IPS-18a (cell line): Measurements from ENCODE around the gene SERPINA5.

Experiments
- H3K27ac ChIP-seq: one replicate; pipeline ENCODE4 v1.5.1; 2013; ENCODE audit warnings: low read length
- H3K27me3 ChIP-seq: one replicate; pipeline ENCODE4 v1.6.1; 2013; ENCODE audit warnings: mild to moderate bottlenecking, low read length; ENCODE audit not compliant: control insufficient read depth, insufficient read depth
- H3K36me3 ChIP-seq: one replicate; pipeline ENCODE4 v1.6.1; 2013; ENCODE audit warnings: low read depth, low read length; ENCODE audit not compliant: control insufficient read depth
- H3K4me1 ChIP-seq: one replicate; pipeline ENCODE4 v1.6.1; 2013; ENCODE audit warnings: low read depth, low read length; ENCODE audit not compliant: control insufficient read depth
- H3K4me3 ChIP-seq: one replicate; pipeline ENCODE4 v1.5.1; 2013; ENCODE audit warnings: low read length
- H3K9ac ChIP-seq: one replicate; pipeline ENCODE4 v1.6.1; 2013; ENCODE audit warnings: mild to moderate bottlenecking, low read length, moderate library complexity
- H3K9me3 ChIP-seq: one replicate; pipeline ENCODE4 v1.6.1; 2013; ENCODE audit warnings: low read depth, low read length; ENCODE audit not compliant: control insufficient read depth

SERPINA5 gene

DNA sequence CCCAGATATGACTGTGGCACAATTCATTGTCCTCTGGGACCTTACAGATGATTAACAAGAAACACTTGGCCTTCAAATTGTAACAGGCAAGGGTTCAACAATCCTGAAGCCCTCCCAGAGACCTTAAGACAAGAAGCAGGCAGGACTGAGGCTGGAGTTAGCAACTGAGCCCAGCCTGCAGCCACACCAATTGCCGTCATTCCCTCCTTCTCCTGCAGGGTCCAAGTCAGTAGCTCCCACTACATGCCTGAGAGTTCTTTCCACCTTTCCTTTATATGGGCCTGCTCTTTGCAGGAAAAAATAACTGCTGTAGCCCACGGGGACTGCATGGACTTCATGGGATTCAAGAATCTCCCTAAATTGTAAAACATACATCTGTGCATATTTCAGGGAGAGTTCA is 22.4 kb upstream of the SERPINA5 start:
- Histone ChIP-seq H3K27ac (no peak overlapping the region), H3K9me3 (no peaks in the 10 kb centered on the region), H3K4me1 (no peaks in the 10 kb centered on the region), H3K4me3 (no peak overlapping the region), H3K9ac (no peak overlapping the region), H3K36me3 (no peaks in the 10 kb centered on the region), H3K27me3 (no peaks in the 10 kb centered on the region)

- no peak overlapping the region for H3K4me3 ChIP-seq
- H3K27me3 ChIP-seq: no peaks in the 10 kb centered on the region
- no peak overlapping the region for H3K9ac ChIP-seq
- no peak overlapping the region for H3K27ac ChIP-seq
- no peaks in the 10 kb centered on the region for H3K9me3 ChIP-seq
- H3K4me1 ChIP-seq: no peaks in the 10 kb centered on the region
- no peaks in the 10 kb centered on the region for H3K36me3 ChIP-seq
Observed at GRCh38 chr14:94559638-94560290, 21.5 kb upstream of the SERPINA5 start.

- no peaks in the 10 kb centered on the region for H3K4me1 ChIP-seq
- H3K9me3 ChIP-seq: no peaks in the 10 kb centered on the region
- H3K27me3 ChIP-seq: no peaks in the 10 kb centered on the region
- no peak overlapping the region for H3K4me3 ChIP-seq
- H3K36me3 ChIP-seq: no peaks in the 10 kb centered on the region
- H3K9ac ChIP-seq: no peak overlapping the region
- H3K27ac ChIP-seq: no peak overlapping the region
Observed at GRCh38 chr14:94560291-94560665, 20.9 kb upstream of the SERPINA5 start.

- H3K4me1 ChIP-seq: no peaks in the 10 kb centered on the region
- no peak within 1 kb of the TSS for H3K4me3 ChIP-seq
- no peaks in the 10 kb centered on the region for H3K9me3 ChIP-seq
- no peak within 1 kb of the TSS for H3K9ac ChIP-seq
- no peaks in the 10 kb centered on the region for H3K36me3 ChIP-seq
- H3K27ac ChIP-seq: no peak within 1 kb of the TSS
- H3K27me3 ChIP-seq: no peaks in the 10 kb centered on the region
Observed at GRCh38 chr14:94560751-94561655, 20.2 kb upstream of the SERPINA5 start, which contains the start of gene SERPINA4. Gene SERPINA4 (plus strand): TSS chr14:94561442. CDS start chr14:94563483, 2,041 bp downstream.

GRCh38 chr14:94561656-94562010 is 19.6 kb upstream of the SERPINA5 start:
- Histone ChIP-seq H3K4me3 (no peak overlapping the region), H3K36me3 (no peaks in the 10 kb centered on the region), H3K27me3 (no peaks in the 10 kb centered on the region), H3K27ac (no peak overlapping the region), H3K9ac (no peak overlapping the region), H3K4me1 (no peaks in the 10 kb centered on the region), H3K9me3 (no peaks in the 10 kb centered on the region)

DNA sequence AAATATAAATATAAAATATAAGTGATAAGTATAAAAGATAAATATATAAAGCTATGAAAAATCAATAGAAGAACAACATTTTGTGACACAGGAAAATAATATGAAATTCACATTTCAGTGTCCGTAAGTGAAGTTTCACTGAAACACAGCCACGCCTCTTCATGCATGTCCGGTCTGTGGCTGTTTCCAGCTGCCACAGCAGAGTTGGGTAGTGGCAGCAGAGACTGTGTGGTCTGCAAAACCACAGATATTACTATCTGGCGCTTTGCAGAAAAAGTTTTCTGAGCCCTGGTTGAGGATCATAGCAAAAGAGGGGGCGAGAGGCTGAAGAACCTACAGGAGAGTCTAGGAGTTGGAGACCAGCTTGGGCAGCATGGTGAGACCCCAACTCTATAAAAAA is 19.2 kb upstream of the SERPINA5 start:
- Histone ChIP-seq H3K36me3 (no peaks in the 10 kb centered on the region), H3K27ac (no peak overlapping the region), H3K9me3 (no peaks in the 10 kb centered on the region), H3K4me3 (no peak overlapping the region), H3K9ac (no peak overlapping the region), H3K4me1 (no peaks in the 10 kb centered on the region), H3K27me3 (no peaks in the 10 kb centered on the region)

GRCh38 chr14:94562941-94563883 is 18.0 kb upstream of the SERPINA5 start:
- H3K9ac ChIP-seq: no peak overlapping the region
- no peak overlapping the region for H3K4me3 ChIP-seq
- H3K27ac ChIP-seq: no peak overlapping the region
- no peaks in the 10 kb centered on the region for H3K4me1 ChIP-seq
- H3K36me3 ChIP-seq: no peaks in the 10 kb centered on the region
- no peaks in the 10 kb centered on the region for H3K27me3 ChIP-seq
- H3K9me3 ChIP-seq: no peaks in the 10 kb centered on the region

- Histone ChIP-seq H3K4me1 (no peaks in the 10 kb centered on the region), H3K4me3 (no peak overlapping the region), H3K27ac (no peak overlapping the region), H3K27me3 (no peaks in the 10 kb centered on the region), H3K9me3 (no peaks in the 10 kb centered on the region), H3K36me3 (no peaks in the 10 kb centered on the region), H3K9ac (no peak overlapping the region)
Observed at GRCh38 chr14:94564381-94564780, 16.8 kb upstream of the SERPINA5 start.

DNA sequence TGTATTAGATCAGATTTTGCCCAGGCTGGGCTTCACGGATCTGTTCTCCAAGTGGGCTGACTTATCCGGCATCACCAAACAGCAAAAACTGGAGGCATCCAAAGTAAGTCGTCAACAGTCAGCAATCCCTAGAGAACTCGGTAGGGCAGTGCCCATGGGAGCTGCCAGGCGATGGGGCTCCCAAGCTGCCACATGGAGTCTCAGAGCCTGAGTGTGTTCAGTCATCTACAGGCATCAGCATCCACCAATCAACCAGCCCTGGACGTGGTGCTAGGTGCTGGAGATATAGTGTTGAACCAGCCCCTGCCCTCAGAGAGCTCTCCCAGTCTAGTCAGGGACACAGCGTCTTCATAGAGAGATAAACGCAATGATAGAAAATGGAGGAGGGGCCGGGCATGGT is 13.0 kb upstream of the SERPINA5 start:
- no peaks in the 10 kb centered on the region for H3K9me3 ChIP-seq
- H3K9ac ChIP-seq: no peak overlapping the region
- no peak overlapping the region for H3K4me3 ChIP-seq
- H3K36me3 ChIP-seq: no peaks in the 10 kb centered on the region
- no peak overlapping the region for H3K27ac ChIP-seq
- H3K4me1 ChIP-seq: no peaks in the 10 kb centered on the region
- no peaks in the 10 kb centered on the region for H3K27me3 ChIP-seq

GRCh38 chr14:94569381-94570001 is 11.7 kb upstream of the SERPINA5 start:
- Histone ChIP-seq H3K4me1 (no peaks in the 10 kb centered on the region), H3K9ac (no peak overlapping the region), H3K36me3 (no peaks in the 10 kb centered on the region), H3K27me3 (no peaks in the 10 kb centered on the region), H3K4me3 (no peak overlapping the region), H3K27ac (no peak overlapping the region), H3K9me3 (no peaks in the 10 kb centered on the region)

DNA sequence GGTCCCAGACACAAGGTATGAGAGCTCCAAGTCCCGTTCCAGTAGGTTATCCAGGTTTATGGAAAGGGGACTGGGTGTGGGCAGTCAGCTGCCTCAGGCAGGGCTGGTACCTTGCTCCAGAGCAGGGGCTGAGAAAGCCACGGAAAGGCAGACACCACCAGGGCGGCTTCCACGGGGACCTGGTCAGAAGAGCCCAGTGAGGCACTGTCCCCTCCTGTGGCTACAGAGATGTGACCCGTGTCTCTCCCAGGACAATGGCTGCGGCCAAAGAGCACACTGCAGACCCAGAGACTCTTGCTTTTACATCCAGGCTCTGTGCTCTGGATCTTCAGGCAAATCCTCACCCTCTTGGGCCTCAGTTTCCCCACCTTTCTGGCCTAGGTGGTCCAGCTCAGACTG is 11.2 kb upstream of the SERPINA5 start:
- Histone ChIP-seq H3K36me3 (no peaks in the 10 kb centered on the region), H3K27ac (no peak overlapping the region), H3K4me3 (no peak overlapping the region), H3K27me3 (no peaks in the 10 kb centered on the region), H3K4me1 (no peaks in the 10 kb centered on the region), H3K9ac (no peak overlapping the region), H3K9me3 (no peaks in the 10 kb centered on the region)
